CD14-positive monocyte (primary cell): Measurements from ENCODE around the gene FOXQ1. TPM values are rescaled to one million over a fixed set of nuclear protein-coding genes. Genes with fewer than 3 reads are reported as not detected.

ENCODE experiments used
- DNase-seq, 3 donors: peaks; one replicate each; pipeline ENCODE4 v3.0.0-alpha.2; 2011 to 2022
- H2AFZ ChIP-seq: 2 replicates; pipeline ENCODE4 v1.6.0; 2012; ENCODE audit warnings: mild to moderate bottlenecking, low read depth, low read length, inconsistent platforms; ENCODE audit not compliant: insufficient read depth, poor library complexity, severe bottlenecking
- H3K27ac ChIP-seq, 2 donors: 1 replicate in 1 of 2; 2 replicates in 1 of 2; pipeline ENCODE4 v1.5.1; 2012 to 2013; ENCODE audit warnings: low read length in 2 of 2, control low read depth in 1 of 2, inconsistent platforms in 1 of 2, low read depth in 1 of 2, mild to moderate bottlenecking in 1 of 2
- H3K27me3 ChIP-seq, 2 donors: one replicate each; pipeline versions ENCODE4 v1.6.0 to v1.6.1; 2011 to 2013; ENCODE audit warnings: low read length in 2 of 2; ENCODE audit not compliant: control insufficient read depth in 2 of 2, insufficient read depth in 2 of 2
- H3K36me3 ChIP-seq, 2 donors: replicated peaks in 1 of 2; 1 replicate in 1 of 2; 2 replicates in 1 of 2; pipeline versions ENCODE4 v1.5.1 to v1.6.1; 2012 to 2013; ENCODE audit warnings: low read length in 2 of 2, control low read depth in 1 of 2, inconsistent platforms in 1 of 2, mild to moderate bottlenecking in 1 of 2; ENCODE audit not compliant: insufficient read depth in 2 of 2, control insufficient read depth in 1 of 2
- H3K4me1 ChIP-seq, 2 donors: 1 replicate in 1 of 2; 2 replicates in 1 of 2; pipeline versions ENCODE4 v1.5.1 to v1.6.1; 2012 to 2013; ENCODE audit warnings: low read length in 2 of 2, control low read depth in 1 of 2, inconsistent platforms in 1 of 2, mild to moderate bottlenecking in 1 of 2, moderate library complexity in 1 of 2; ENCODE audit not compliant: insufficient read depth in 2 of 2, control insufficient read depth in 1 of 2
- H3K4me2 ChIP-seq: replicated peaks from 2 replicates; pipeline ENCODE3; 2012; ENCODE audit warnings: low read length, moderate library complexity, mild to moderate bottlenecking; ENCODE audit not compliant: poor library complexity, severe bottlenecking; ENCODE audit errors: extremely low read depth
- H3K4me3 ChIP-seq, 3 experiments: fragments of 200-600 bp in 1 of 3; sonication (generic) in 1 of 3; replicated peaks in 1 of 3; 1 replicate in 2 of 3; 2 replicates in 1 of 3; pipeline ENCODE4 v1.5.1; 2011 to 2013; ENCODE audit warnings: low read length in 3 of 3, mild to moderate bottlenecking in 3 of 3, control low read depth in 2 of 3, low read depth in 2 of 3, inconsistent platforms in 1 of 3, moderate library complexity in 1 of 3
- H3K79me2 ChIP-seq: 2 replicates; pipeline ENCODE4 v1.6.0; 2012; ENCODE audit warnings: mild to moderate bottlenecking, control low read depth, inconsistent platforms, low read length, moderate library complexity; ENCODE audit not compliant: insufficient read depth
- H3K9ac ChIP-seq: 2 replicates; pipeline ENCODE4 v1.6.0; 2017; ENCODE audit warnings: low read length, mild to moderate bottlenecking; ENCODE audit not compliant: insufficient read depth, poor library complexity, severe bottlenecking
- H3K9me3 ChIP-seq, 2 donors: replicated peaks in 1 of 2; 1 replicate in 1 of 2; 2 replicates in 1 of 2; pipeline versions ENCODE4 v1.5.1 to v1.6.1; 2012 to 2013; ENCODE audit warnings: low read length in 2 of 2, control low read depth in 1 of 2; ENCODE audit not compliant: control insufficient read depth in 1 of 2, insufficient read depth in 1 of 2
- H4K20me1 ChIP-seq: 2 replicates; pipeline ENCODE4 v1.6.0; 2012; ENCODE audit warnings: mild to moderate bottlenecking, low read length, control low read depth, moderate library complexity; ENCODE audit not compliant: insufficient read depth
- H3K27ac Mint-ChIP-seq, 7 donors: one replicate each; pipeline ENCODE4 v1.8.0; 2020; ENCODE audit warnings: mild to moderate bottlenecking in 7 of 7, mixed read lengths in 7 of 7, moderate library complexity in 6 of 7, inconsistent platforms in 2 of 7
- H3K27me3 Mint-ChIP-seq, 3 donors: one replicate each; pipeline ENCODE4 v1.8.0; 2021 to 2022; ENCODE audit warnings: low read depth in 3 of 3, mild to moderate bottlenecking in 3 of 3, mixed read lengths in 3 of 3, moderate library complexity in 3 of 3, inconsistent platforms in 1 of 3
- H3K36me3 Mint-ChIP-seq, 2 donors: one replicate each; pipeline ENCODE4 v1.8.0; 2020; ENCODE audit warnings: mixed read lengths in 2 of 2, inconsistent platforms in 1 of 2, mild to moderate bottlenecking in 1 of 2
- H3K4me1 Mint-ChIP-seq: one replicate; pipeline ENCODE4 v1.8.0; 2020; ENCODE audit warnings: mild to moderate bottlenecking, mixed read lengths
- H3K4me3 Mint-ChIP-seq, 2 donors: one replicate each; pipeline ENCODE4 v1.8.0; 2020; ENCODE audit warnings: mild to moderate bottlenecking in 2 of 2, mixed read lengths in 2 of 2, moderate library complexity in 1 of 2
- H3K9me3 Mint-ChIP-seq, 7 donors: one replicate each; pipeline ENCODE4 v1.8.0; 2020 to 2022; ENCODE audit warnings: mixed read lengths in 7 of 7, mild to moderate bottlenecking in 6 of 7, moderate library complexity in 6 of 7, inconsistent platforms in 2 of 7
- WGBS: methylation state at CpG from one replicate; pipeline ENCODE4 v1.1.5; 2013; ENCODE audit warnings: missing lambda C conversion rate; ENCODE audit not compliant: insufficient coverage; 5-methylcytosine and 5-hydroxymethylcytosine counted together
- intact Hi-C, 2 donors: fragments of 100-400 bp; cut with micrococcal nuclease; formaldehyde crosslinking; loops; one replicate each; pipeline versions ENCODE4 v1.15.0 to v1.15.1; 2023
- polyA plus RNA-seq, 3 donors: library from polyadenylated mRNA; depleted of rRNA in 1 of 3; unstranded in 2 of 3; stranded (reverse) in 1 of 3; fragments of 300-500 nt in 2 of 3; fragments of >200 nt in 1 of 3; fragmentation: Illumina TruSeq in 2 of 3; gene quantifications; 1 replicate in 2 of 3; 2 replicates in 1 of 3; pipeline ENCODE4 v1.2.3, GENCODE V29; 2012 to 2021
- TF ChIP-seq, protein P1 (sequence below): fragments of 200-600 bp; IDR thresholded peaks from one replicate; pipeline ENCODE4 v1.8.0; 2022; ENCODE audit warnings: antibody characterized with exemption, mild to moderate bottlenecking

The FOXQ1 gene
- polyA plus RNA-seq, 3 donors, result 0.11 TPM; not detected in 2

DNA sequence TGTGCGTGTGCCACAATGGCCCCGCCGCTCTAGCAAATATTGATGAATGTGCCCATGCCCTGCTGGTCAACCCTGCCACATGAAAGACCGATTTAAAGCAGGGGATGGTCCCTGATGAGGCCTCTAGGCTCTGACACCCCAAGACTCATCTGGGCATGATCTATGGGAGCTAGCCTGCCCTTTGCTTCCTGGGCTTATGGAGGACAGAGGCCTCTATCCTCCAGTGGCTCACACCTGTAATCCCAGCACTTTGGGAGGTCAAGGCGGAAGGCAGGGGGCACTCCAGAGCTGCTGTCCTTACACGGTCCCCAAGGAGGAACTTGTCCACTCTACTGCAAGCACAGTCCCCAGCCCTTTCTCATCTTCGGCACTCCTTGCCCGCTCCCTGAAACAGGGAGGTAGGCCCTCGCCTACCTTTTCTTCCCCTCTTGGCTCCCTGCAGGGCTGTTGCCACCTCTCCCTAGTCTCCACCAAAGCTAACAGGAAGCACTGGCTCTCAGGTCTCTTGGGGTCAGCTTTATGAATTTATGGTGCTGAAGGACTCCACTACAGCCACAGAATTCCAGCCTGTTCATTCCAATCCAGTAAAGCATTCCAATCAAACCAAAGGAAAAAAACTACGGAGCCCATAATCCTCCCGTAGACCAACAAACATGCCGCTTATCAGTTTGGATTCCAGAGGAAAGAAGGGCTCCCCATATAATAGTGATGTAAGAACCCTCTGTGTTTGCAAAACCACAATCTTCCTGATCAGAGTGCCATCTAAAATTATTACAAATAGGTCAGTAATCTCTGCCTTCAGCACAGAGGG, 48.7 kb upstream of the FOXQ1 start:
- no peak overlapping the region for H3K4me2 ChIP-seq
- no peaks in the 10 kb centered on the region for H3K36me3 Mint-ChIP-seq
- no peaks in the 10 kb centered on the region for H4K20me1 ChIP-seq
- H3K9ac ChIP-seq, result no peak overlapping the region
- H3K79me2 ChIP-seq, result no peaks in the 10 kb centered on the region
- H3K4me1 Mint-ChIP-seq, result peaks cover 3% of the 10 kb centered on the region
- no peak overlapping the region for H3K27ac ChIP-seq
- no peak overlapping the region for H3K4me3 ChIP-seq
- peak; percentile 40 to 67 (median 46) for DNase-seq
- H3K4me3 Mint-ChIP-seq, result no peak overlapping the region
- peaks cover 6 to 19% (median 14%) of the 10 kb centered on the region in 3 donors for H3K27me3 Mint-ChIP-seq
- TF ChIP-seq, protein P1, sequence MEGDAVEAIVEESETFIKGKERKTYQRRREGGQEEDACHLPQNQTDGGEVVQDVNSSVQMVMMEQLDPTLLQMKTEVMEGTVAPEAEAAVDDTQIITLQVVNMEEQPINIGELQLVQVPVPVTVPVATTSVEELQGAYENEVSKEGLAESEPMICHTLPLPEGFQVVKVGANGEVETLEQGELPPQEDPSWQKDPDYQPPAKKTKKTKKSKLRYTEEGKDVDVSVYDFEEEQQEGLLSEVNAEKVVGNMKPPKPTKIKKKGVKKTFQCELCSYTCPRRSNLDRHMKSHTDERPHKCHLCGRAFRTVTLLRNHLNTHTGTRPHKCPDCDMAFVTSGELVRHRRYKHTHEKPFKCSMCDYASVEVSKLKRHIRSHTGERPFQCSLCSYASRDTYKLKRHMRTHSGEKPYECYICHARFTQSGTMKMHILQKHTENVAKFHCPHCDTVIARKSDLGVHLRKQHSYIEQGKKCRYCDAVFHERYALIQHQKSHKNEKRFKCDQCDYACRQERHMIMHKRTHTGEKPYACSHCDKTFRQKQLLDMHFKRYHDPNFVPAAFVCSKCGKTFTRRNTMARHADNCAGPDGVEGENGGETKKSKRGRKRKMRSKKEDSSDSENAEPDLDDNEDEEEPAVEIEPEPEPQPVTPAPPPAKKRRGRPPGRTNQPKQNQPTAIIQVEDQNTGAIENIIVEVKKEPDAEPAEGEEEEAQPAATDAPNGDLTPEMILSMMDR, result peak; percentile 63
- H3K27me3 ChIP-seq, result peaks cover 12 to 41% of the 10 kb centered on the region in 2 donors
- peaks cover 0 to 3% (median 0%) of the 10 kb centered on the region in 7 donors for H3K9me3 Mint-ChIP-seq
- no peak overlapping the region for H2AFZ ChIP-seq
- WGBS, result 75% methylated on average over 8 of the region's 12 CpGs
- peaks cover 3 to 5% of the 10 kb centered on the region in 2 donors for H3K4me1 ChIP-seq
- H3K36me3 ChIP-seq, result no peaks in the 10 kb centered on the region
- H3K9me3 ChIP-seq, result no peaks in the 10 kb centered on the region
- intact Hi-C loops, result loop anchor here (2.0 to 10.0 kb wide), 5 partner anchors 52 to 174 kb away; partner anchors contain the start of gene FOXQ1 (in 1 of the 2)
- peak overlapping the region in 1 of 7 donors; percentile 50 for H3K27ac Mint-ChIP-seq

DNA sequence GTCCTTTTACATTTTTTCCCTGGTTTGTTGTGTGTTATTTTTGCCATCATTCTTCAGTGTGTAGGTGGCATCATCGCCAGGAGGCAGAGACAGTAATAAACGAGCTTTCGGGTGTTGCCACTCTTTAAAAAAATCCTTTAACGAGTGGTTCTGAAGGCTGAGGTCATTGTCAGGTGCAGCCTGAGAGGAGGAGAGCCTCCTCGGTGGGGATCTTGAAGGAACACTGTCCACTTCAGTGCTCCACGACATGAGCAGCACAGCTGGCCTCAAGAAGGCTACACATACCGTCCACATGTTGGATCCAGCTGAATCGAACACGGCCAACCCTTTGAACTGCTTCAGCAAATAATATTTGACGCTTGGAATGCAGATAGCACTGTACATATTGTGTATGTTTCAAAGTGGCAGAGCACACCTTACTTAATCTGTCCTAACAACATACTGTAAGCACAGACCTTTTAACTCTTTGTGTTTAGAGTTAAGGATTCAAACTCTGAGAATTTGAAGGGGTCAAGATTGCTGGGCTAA, 48.0 kb upstream of the FOXQ1 start:
- H4K20me1 ChIP-seq, result no peaks in the 10 kb centered on the region
- H3K9me3 ChIP-seq, result no peaks in the 10 kb centered on the region
- H3K4me3 Mint-ChIP-seq, result no peak overlapping the region
- no peak overlapping the region for H2AFZ ChIP-seq
- no peak overlapping the region for H3K27ac Mint-ChIP-seq
- 86% methylated on average over 4 of the region's 10 CpGs for WGBS
- peaks cover 3% of the 10 kb centered on the region for H3K4me1 Mint-ChIP-seq
- DNase-seq, result no peak
- no peak overlapping the region for H3K4me3 ChIP-seq
- H3K27ac ChIP-seq, result no peak overlapping the region
- H3K4me1 ChIP-seq, result peaks cover 3 to 5% of the 10 kb centered on the region in 2 donors
- peaks cover 6 to 21% (median 14%) of the 10 kb centered on the region in 3 donors for H3K27me3 Mint-ChIP-seq
- no peaks in the 10 kb centered on the region for H3K36me3 Mint-ChIP-seq
- intact Hi-C loops, result loop anchor here (2.0 to 10.0 kb wide), 5 partner anchors 51 to 173 kb away; partner anchors contain the start of gene FOXQ1 (in 1 of the 2)
- no peak overlapping the region for H3K9ac ChIP-seq
- H3K9me3 Mint-ChIP-seq, result peaks cover 0 to 3% (median 0%) of the 10 kb centered on the region in 7 donors
- peaks cover 14 to 44% of the 10 kb centered on the region in 2 donors for H3K27me3 ChIP-seq
- H3K79me2 ChIP-seq, result no peaks in the 10 kb centered on the region
- TF ChIP-seq, protein P1, result no peak
- no peaks in the 10 kb centered on the region for H3K36me3 ChIP-seq
- no peak overlapping the region for H3K4me2 ChIP-seq
